Upper lobe of left lung (tissue), 6 donors: Measurements from ENCODE around the gene TRIM71. TPM values are rescaled to one million over a fixed set of nuclear protein-coding genes. Genes with fewer than 3 reads are reported as not detected.
"Not testable (repeated sequence)": the region's sequence is repeated elsewhere in the genome, so short reads cannot be mapped to it uniquely, and the experiment has no call there.

Experiments
- ATAC-seq, 2 donors: fragments of 200-7000 bp; cut with Tn5 transposase; one replicate each; pipeline ENCODE4 v1.9.1; 2022; ENCODE audit warnings: mild to moderate bottlenecking in 2 of 2, moderate library complexity in 2 of 2; ENCODE audit not compliant: low FRiP score in 2 of 2
- DNase-seq, 2 donors: peaks; one replicate each; pipeline ENCODE4 v3.0.0-alpha.2; 2019 to 2020
- H3K27ac ChIP-seq, 4 donors: fragments of 200-600 bp; sonication (generic); one replicate each; pipeline ENCODE4 v1.5.1; 2016 to 2019
- H3K27me3 ChIP-seq, 4 donors: fragments of 200-600 bp; sonication (generic); one replicate each; pipeline ENCODE4 v1.5.1; 2017 to 2019
- H3K36me3 ChIP-seq, 4 donors: fragments of 200-600 bp; sonication (generic); one replicate each; pipeline ENCODE4 v1.5.1; 2016 to 2019
- H3K4me1 ChIP-seq, 4 donors: fragments of 200-600 bp; sonication (generic); one replicate each; pipeline ENCODE4 v1.5.1; 2018 to 2019
- H3K4me3 ChIP-seq, 4 donors: fragments of 200-600 bp; sonication (generic); one replicate each; pipeline ENCODE4 v1.5.1; 2017 to 2019; ENCODE audit warnings: mild to moderate bottlenecking in 2 of 4, moderate library complexity in 1 of 4
- H3K9me3 ChIP-seq, 4 donors: fragments of 200-600 bp; sonication (generic); one replicate each; pipeline ENCODE4 v1.5.1; 2018 to 2019
- CTCF ChIP-seq, 6 experiments: fragments of 450-650 bp in 4 of 6; fragments of 200-600 bp in 2 of 6; sonication (generic) in 2 of 6; IDR thresholded peaks; one replicate each; pipeline ENCODE4 v1.5.1; 2016 to 2019; ENCODE audit warnings: antibody characterized with exemption in 6 of 6
- EP300 ChIP-seq, 4 donors: sonication (generic); formaldehyde crosslinking; IDR thresholded peaks; one replicate each; pipeline ENCODE4 v1.5.1; 2017; ENCODE audit warnings: antibody characterized with exemption in 4 of 4, control low read depth in 2 of 4
- POLR2A ChIP-seq, 4 donors: fragments of 450-650 bp; IDR thresholded peaks; one replicate each; pipeline ENCODE4 v1.5.1; 2016 to 2017; ENCODE audit warnings: antibody characterized with exemption in 4 of 4, mild to moderate bottlenecking in 2 of 4
- POLR2AphosphoS5 ChIP-seq, 2 donors: sonication (generic); formaldehyde crosslinking; IDR thresholded peaks; one replicate each; pipeline ENCODE4 v1.5.1; 2017; ENCODE audit warnings: antibody characterized with exemption in 2 of 2
- WGBS, 2 donors: methylation state at CpG; one replicate each; pipeline ENCODE4 v1.1.5; 2017 to 2018; 5-methylcytosine and 5-hydroxymethylcytosine counted together
- total RNA-seq, 6 donors: library from RNA; depleted of rRNA in 4 of 6; stranded (reverse); fragments of >200 nt in 4 of 6; gene quantifications; one replicate each; pipeline versions ENCODE4 v1.1.0 to v1.2.1, GENCODE V29; 2016 to 2021
- donor health status: DM: no; HTN: no; CAD: no; lungs with moderate emphysema.
- donor health status: DM: no; HTN: yes; CAD: no; lungs with severe emphysema.

TRIM71 gene
- total RNA-seq, 6 donors from 2014 or later, result 2.2 to 7.3 (median 3.8) TPM

- Histone ChIP-seq H3K4me3 (no peak overlapping the region), H3K36me3 (no peaks in the 10 kb centered on the region), H3K4me1 (no peaks in the 10 kb centered on the region), H3K27me3 (no peaks in the 10 kb centered on the region), H3K9me3 (no peaks in the 10 kb centered on the region), H3K27ac (no peak overlapping the region)
- 92 to 93% methylated on average over 16 of the region's 16 CpGs for WGBS, 2 donors
- DNase-seq (no peak), ATAC-seq (no peak)
- no peak for TF ChIP-seq POLR2A (IDR thresholded peaks at IDR 0.05)
- TF ChIP-seq CTCF (IDR thresholded peaks at IDR 0.05), result no peak
- TF ChIP-seq EP300 (IDR thresholded peaks at IDR 0.05), result no peak
These were observed 122.9 kb downstream of the TRIM71 start for GRCh38 chr3:32940726-32941125.

DNA sequence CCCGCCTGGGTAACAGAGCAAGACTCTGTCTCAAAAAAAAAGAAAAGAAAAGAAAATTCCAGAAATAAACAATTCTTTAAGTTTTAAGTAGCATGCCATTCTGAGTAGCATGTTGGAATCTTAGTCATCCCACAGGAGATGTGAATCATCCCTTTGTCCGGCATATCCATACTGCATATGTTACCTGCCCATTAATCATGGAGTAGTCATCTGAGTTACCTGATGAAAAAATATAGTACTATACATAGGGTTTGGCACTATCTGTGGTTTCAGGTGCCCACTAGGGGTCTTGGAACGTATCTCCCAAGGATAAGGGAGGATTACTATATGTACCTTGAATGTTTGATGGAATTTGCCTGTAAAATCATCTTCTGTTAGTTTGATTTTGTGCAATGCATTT lies 127.3 kb downstream of the TRIM71 start:
- Histone ChIP-seq H3K9me3 (no peaks in the 10 kb centered on the region), H3K4me3 (no peak overlapping the region), H3K27me3 (no peaks in the 10 kb centered on the region), H3K36me3 (no peaks in the 10 kb centered on the region), H3K4me1 (peaks cover 0 to 7% (median 2%) of the 10 kb centered on the region in 4 donors), H3K27ac (no peak overlapping the region)
- TF ChIP-seq EP300 (IDR thresholded peaks at IDR 0.05) (no peak), POLR2A (IDR thresholded peaks at IDR 0.05) (no peak), POLR2AphosphoS5 (IDR thresholded peaks at IDR 0.05) (no peak), CTCF (IDR thresholded peaks at IDR 0.05) (no peak)
- DNase-seq (no peak), ATAC-seq (no peak)
- WGBS, 2 donors, result 87 to 89% methylated on average over 3 of the region's 3 CpGs

- DNase-seq, H3K27me3 ChIP-seq, H3K4me1 ChIP-seq, ATAC-seq, H3K4me3 ChIP-seq, H3K27ac ChIP-seq, H3K36me3 ChIP-seq, H3K9me3 ChIP-seq: not testable (repeated sequence)
- 78 to 88% methylated on average over 11 to 12 of the region's 12 CpGs for WGBS, 2 donors
These were observed 127.8 kb downstream of the TRIM71 start for GRCh38 chr3:32945598-32945997.

DNA sequence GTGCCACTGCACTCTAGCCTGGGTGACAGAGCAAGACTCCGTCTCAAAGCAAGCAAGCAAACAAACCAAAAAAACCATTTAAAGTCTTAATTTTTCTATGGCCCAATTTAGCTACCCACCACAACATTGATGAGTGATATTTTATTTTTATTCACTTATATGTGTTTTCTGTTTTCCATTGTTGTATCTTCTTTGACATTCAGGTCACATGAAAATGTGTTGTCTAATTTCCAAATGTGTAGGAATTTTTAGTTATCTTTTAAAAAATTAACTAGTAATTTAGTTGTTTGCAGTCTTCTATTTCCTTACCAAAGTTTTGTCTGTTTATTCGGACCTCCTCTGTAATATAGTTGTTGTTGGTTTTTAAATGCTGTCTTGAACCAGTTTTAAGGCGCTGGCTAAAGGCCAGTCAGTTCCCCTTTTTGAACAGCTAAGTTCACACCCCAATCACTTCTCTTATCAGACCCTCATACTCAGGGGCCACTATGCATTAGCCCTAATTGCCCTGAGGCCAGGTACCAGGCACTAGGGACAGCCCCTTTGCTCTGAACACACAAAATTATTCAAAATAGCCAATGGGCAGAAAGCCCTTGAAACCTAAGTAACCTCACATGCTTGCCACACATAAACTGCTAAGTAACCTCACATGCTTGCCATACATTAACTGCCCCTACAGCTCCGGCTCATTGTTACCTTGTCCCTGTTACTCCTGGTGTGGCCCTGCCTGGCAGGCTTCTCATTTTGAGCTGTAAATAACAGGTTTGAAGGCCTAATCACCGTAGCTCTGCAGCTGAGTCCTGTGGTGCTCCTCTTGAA lies 129.4 kb downstream of the TRIM71 start:
- H3K27ac ChIP-seq, result no peak overlapping the region
- no peak overlapping the region for H3K4me3 ChIP-seq
- no peaks in the 10 kb centered on the region for H3K36me3 ChIP-seq
- WGBS, 2 donors, result 71 to 72% methylated on average over 5 of the region's 5 CpGs
- H3K9me3 ChIP-seq, result no peaks in the 10 kb centered on the region
- TF ChIP-seq POLR2A (IDR thresholded peaks at IDR 0.05) (no peak), EP300 (IDR thresholded peaks at IDR 0.05) (no peak), CTCF (IDR thresholded peaks at IDR 0.05) (no peak)
- no peak for DNase-seq
- no peaks in the 10 kb centered on the region for H3K27me3 ChIP-seq
- peak in 1 of 2 donors; percentile 26 for ATAC-seq
- H3K4me1 ChIP-seq, result peaks cover 0 to 7% (median 2%) of the 10 kb centered on the region in 4 donors

Other genes with a start within 250 kb of the TRIM71 start
- gene DYNC1LI1, start 247.1 kb upstream of the TRIM71 start, total RNA-seq, result 10 to 100 TPM; 16.8 to 42.0 (median 33.8) TPM
- 10 to 100 TPM; 19.1 to 47.1 (median 29.6) TPM for gene CNOT10, start 132.8 kb upstream of the TRIM71 start, total RNA-seq
- gene CCR4, start 133.6 kb downstream of the TRIM71 start, total RNA-seq, result 1 to 10 TPM in 4 of 6 donors, not detected in 2; 1.0 to 1.8 (median 1.1) TPM